Measurements from ENCODE around the gene PACSIN1.

- no peak for TF ChIP-seq POLR2A (IDR thresholded peaks at IDR 0.05)
- TF ChIP-seq, protein P1, sequence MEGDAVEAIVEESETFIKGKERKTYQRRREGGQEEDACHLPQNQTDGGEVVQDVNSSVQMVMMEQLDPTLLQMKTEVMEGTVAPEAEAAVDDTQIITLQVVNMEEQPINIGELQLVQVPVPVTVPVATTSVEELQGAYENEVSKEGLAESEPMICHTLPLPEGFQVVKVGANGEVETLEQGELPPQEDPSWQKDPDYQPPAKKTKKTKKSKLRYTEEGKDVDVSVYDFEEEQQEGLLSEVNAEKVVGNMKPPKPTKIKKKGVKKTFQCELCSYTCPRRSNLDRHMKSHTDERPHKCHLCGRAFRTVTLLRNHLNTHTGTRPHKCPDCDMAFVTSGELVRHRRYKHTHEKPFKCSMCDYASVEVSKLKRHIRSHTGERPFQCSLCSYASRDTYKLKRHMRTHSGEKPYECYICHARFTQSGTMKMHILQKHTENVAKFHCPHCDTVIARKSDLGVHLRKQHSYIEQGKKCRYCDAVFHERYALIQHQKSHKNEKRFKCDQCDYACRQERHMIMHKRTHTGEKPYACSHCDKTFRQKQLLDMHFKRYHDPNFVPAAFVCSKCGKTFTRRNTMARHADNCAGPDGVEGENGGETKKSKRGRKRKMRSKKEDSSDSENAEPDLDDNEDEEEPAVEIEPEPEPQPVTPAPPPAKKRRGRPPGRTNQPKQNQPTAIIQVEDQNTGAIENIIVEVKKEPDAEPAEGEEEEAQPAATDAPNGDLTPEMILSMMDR (IDR thresholded peaks at IDR 0.05) = no peak
Observed at GRCh38 chr6:34520645-34521462, 55.0 kb downstream of the PACSIN1 start.
